Upper lobe of right lung (tissue), 1 donor: ENCODE results near the gene JMJD8. TPM values are rescaled to one million over a fixed set of nuclear protein-coding genes. Genes with fewer than 3 reads are reported as not detected.
"Not testable (repeated sequence)": the region's sequence is repeated elsewhere in the genome, so short reads cannot be mapped to it uniquely, and the experiment has no call there.

Source experiments
- ATAC-seq: fragments of 200-7000 bp; cut with Tn5 transposase; one replicate; pipeline ENCODE4 v1.9.1; 2020; ENCODE audit warnings: mild to moderate bottlenecking, moderate library complexity
- DNase-seq: peaks from one replicate; pipeline ENCODE4 v3.0.0-alpha.2; 2020
- H3K27ac ChIP-seq: fragments of 200-600 bp; one replicate; pipeline ENCODE4 v1.8.0; 2022
- H3K27me3 ChIP-seq: fragments of 200-600 bp; one replicate; pipeline ENCODE4 v1.8.0; 2022; ENCODE audit warnings: mild to moderate bottlenecking
- H3K36me3 ChIP-seq: fragments of 200-600 bp; one replicate; pipeline ENCODE4 v1.8.0; 2022
- H3K4me1 ChIP-seq: fragments of 200-600 bp; one replicate; pipeline ENCODE4 v1.8.0; 2022
- H3K4me3 ChIP-seq: fragments of 200-600 bp; one replicate; pipeline ENCODE4 v1.8.0; 2022; ENCODE audit warnings: mild to moderate bottlenecking
- H3K9me3 ChIP-seq: fragments of 200-600 bp; one replicate; pipeline ENCODE4 v1.8.0; 2022
- CTCF ChIP-seq: fragments of 200-600 bp; IDR thresholded peaks from one replicate; pipeline ENCODE4 v1.8.0; 2022; ENCODE audit warnings: antibody characterized with exemption
- intact Hi-C: fragments of 100-400 bp; cut with DNase I; formaldehyde crosslinking; loops from one replicate; pipeline ENCODE4 v1.11.0; 2022
- total RNA-seq: library from RNA; stranded (reverse); fragmentation: NEBNext Ultra II Directional; extraction: Animal tissue kit (Norgen Biotek cat#: 25700); gene quantifications from one replicate; pipeline ENCODE4 v1.2.1, GENCODE V29; 2021
- donor health status: DM: no; HTN: yes; CAD: no; lungs with severe emphysema.

JMJD8 gene
- total RNA-seq, 1 donor from 2014 or later = 51.3 TPM

DNA sequence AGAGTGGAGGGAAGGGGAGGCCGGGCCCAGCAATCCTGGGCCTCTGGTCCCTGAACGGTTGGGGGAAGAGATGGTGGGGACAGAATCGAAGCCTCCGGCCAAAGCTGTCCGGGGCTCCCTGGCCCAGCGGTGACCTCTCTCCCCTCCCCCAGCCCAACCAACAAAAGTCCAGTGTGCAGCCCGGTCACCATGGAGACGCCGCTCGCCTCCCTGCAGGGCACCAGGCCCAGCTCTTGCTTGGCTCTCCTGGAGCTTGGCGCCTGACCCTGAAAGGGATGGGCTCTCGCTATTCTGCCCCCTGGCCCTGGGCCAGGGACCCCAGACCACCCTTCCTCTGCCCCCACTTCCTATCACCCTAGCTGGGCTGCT, 32.0 kb upstream of the JMJD8 start:
- H3K9me3 ChIP-seq = no peaks in the 10 kb centered on the region
- no peak overlapping the region for H3K27ac ChIP-seq
- no peaks in the 10 kb centered on the region for H3K36me3 ChIP-seq
- no peak for TF ChIP-seq CTCF
- H3K4me3 ChIP-seq = peak overlapping the region; percentile 70
- DNase-seq = no peak
- intact Hi-C loops = loop anchor here (10.0 kb wide), 1 partner anchor 69 kb away; the partner anchor contains the start of genes CHTF18 and RPUSD1
- no peak for ATAC-seq
- H3K4me1 ChIP-seq = peaks cover 22% of the 10 kb centered on the region
- peaks cover 5% of the 10 kb centered on the region for H3K27me3 ChIP-seq

DNA sequence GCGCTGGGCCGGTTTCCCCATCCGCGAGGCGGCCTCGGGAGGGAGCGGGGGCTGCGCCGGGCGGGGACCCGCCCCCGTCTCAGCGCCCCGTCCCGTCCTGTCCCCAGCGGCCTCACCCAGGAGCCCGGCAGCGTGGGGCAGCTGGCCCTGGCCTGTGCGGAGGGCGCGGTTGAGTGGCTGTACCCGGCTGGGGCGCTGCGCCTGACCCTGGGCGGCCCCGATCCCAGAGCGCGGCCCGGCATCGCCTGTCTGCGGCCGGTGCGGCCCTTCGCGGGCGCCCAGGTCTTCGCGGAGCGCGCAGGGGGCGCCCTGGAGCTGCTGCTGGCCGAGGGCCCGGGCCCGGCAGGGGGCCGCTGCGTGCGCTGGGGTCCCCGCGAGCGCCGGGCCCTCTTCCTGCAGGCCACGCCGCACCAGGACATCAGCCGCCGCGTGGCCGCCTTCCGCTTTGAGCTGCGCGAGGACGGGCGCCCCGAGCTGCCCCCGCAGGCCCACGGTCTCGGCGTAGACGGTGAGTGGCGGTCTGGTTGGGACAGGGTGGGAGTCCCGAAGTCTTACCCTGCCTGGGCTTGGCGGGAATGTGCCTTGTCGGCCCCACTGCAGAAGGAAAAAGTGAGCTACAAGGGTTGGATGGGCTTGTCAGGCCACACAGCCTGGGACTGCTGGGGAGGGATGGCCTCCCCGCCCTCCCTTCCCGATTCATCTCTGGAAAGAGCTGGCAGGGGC, 31.5 kb upstream of the JMJD8 start:
- peaks cover 10% of the 10 kb centered on the region for H3K27me3 ChIP-seq
- H3K4me3 ChIP-seq = peak overlapping the region; percentile 70
- H3K36me3 ChIP-seq = no peaks in the 10 kb centered on the region
- TF ChIP-seq CTCF = no peak
- peaks cover 22% of the 10 kb centered on the region for H3K4me1 ChIP-seq
- peak; percentile 75 for DNase-seq
- H3K27ac ChIP-seq = peak overlapping the region; percentile 36
- ATAC-seq = peak; percentile 4
- H3K9me3 ChIP-seq = no peaks in the 10 kb centered on the region
- intact Hi-C loops = loop anchor here (10.0 kb wide), 1 partner anchor 69 kb away; the partner anchor contains the start of genes CHTF18 and RPUSD1

DNA sequence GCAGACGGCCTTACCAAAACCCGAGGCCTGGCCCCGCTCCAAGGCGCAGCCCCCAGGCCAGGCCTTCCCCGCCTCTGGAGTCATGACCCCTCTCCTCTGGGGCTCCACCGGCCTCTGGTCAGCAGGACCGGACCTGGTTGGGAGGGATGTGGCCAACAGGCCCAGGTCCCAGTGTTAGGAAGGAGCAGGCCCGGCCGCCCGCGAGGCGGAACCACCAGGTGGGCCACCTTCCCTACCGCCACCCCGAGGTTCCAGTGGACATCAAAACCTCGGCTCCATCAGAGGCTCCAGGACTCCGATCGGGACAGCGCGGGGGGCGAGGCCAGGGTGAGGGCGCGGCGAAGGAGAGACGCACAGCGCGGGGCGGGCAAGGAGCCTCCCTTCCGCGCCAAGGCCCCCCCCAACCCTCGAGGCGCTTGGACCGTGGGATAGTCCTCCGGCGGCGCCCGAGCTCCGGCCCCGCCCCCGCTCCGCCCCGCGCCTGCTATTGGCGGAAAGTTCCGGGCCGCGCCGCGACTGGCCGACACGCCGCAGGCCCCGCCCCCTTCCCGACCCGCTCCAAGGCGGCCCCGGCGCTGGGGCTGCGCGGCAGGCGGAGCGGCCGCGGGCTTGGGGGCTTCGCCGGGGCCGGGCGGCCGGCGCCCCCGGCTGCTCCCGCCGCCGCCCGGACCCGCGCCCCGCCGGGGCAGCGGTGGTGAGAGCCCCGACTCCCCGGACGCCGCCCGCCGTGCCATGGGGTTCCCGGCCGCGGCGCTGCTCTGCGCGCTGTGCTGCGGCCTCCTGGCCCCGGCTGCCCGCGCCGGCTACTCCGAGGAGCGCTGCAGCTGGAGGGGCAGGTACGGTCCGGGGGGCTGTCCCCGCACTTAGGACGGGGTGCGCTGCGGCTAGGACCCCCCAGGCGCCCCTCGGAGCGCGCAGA, 30.7 kb upstream of the JMJD8 start, which contains the start of gene METRN:
TSS of gene METRN (plus strand) at position 561 of the 919 bp plus-strand sequence. CDS start at position 733, 172 bp downstream.
- peak; percentile 96 for DNase-seq
- Histone ChIP-seq H3K27ac (peak within 1 kb of the TSS; percentile 36), H3K4me1 (peaks cover 16% of the 10 kb centered on the region), H3K36me3 (no peaks in the 10 kb centered on the region), H3K9me3 (no peaks in the 10 kb centered on the region), H3K4me3 (peak within 1 kb of the TSS; percentile 70), H3K27me3 (peaks cover 18% of the 10 kb centered on the region)
- ATAC-seq = peak; percentile 90
- intact Hi-C loops = loop anchor here (10.0 kb wide), 1 partner anchor 70 kb away; the partner anchor contains the start of genes CHTF18 and RPUSD1
- TF ChIP-seq CTCF = no peak

DNA sequence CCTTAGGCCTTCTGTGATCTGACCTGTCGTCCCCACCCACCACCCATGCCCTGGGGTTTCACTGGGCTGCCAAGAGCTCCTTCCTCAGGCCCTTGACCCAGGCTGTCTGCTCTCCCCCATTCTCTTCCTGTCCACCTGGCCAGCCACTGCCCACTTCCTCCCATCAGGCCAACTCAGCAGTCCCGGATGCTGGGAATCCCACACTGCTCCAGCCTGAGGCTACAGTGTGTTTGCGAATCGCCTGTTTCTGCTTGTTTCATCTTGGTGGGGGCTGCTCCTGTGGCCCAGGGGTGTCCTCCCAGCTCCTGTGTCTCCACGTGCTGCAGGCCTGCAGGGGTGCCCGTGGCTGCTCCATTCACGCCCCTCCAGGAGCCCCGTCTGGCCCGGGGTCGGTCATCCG, 29.9 kb upstream of the JMJD8 start:
- Histone ChIP-seq H3K27me3 (peaks cover 26% of the 10 kb centered on the region), H3K27ac (no peak overlapping the region), H3K4me3 (no peak overlapping the region), H3K9me3 (no peaks in the 10 kb centered on the region), H3K36me3 (no peaks in the 10 kb centered on the region), H3K4me1 (peaks cover 13% of the 10 kb centered on the region)
- DNase-seq = no peak
- intact Hi-C loops = loop anchor here (10.0 kb wide), 1 partner anchor 71 kb away; the partner anchor contains the start of genes CHTF18 and RPUSD1
- no peak for ATAC-seq
- TF ChIP-seq CTCF = no peak

DNA sequence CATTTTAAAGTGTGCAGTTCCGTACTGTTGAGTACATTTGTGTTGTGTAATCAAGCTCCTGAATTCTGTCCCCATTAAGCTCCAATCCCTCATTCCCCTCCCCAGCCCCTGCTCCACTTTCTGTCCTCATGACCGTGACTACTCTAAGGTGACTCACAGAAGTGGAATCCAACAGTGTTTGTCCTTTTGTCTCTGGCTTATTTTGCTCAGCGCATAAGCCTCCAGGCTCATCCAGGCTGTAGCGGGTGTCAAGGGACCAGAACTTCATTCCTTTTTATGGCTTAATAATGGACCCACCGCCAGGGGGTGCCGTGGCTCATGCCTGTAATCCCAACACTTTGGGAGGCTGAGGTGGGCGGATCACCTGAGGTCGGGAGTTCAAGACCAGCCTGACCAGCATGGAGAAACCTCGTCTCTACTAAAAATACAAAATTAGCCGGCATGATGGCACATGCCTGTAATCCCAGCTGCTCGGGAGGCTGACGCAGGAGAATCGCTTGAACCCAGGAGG, 28.7 kb upstream of the JMJD8 start:
- not testable (repeated sequence) for DNase-seq, H3K9me3 ChIP-seq, H3K27ac ChIP-seq, H3K36me3 ChIP-seq, ATAC-seq, H3K4me3 ChIP-seq
- Histone ChIP-seq H3K4me1 (peaks cover 13% of the 10 kb centered on the region), H3K27me3 (peaks cover 38% of the 10 kb centered on the region)
- peak; percentile 26 for TF ChIP-seq CTCF
- intact Hi-C loops = loop anchor here (10.0 kb wide), 1 partner anchor 72 kb away; the partner anchor contains the start of genes CHTF18 and RPUSD1
